Activated CD4-positive, alpha-beta T cell treated with anti-CD3 and anti-CD28 coated beads, Interleukin-2, amount 50 U/mL, for 24 hours (primary cell): ENCODE data around the gene HERPUD1.
"Not testable (repeated sequence)": the region's sequence is repeated elsewhere in the genome, so short reads cannot be mapped to it uniquely, and the experiment has no call there.

Experiments
- DNase-seq, 2 donors: peaks; one replicate each; pipeline ENCODE4 v3.0.0-alpha.2; 2020; ENCODE audit warnings: low read depth in 1 of 2, low spot score in 1 of 2

HERPUD1 gene

GRCh38 chr16:56933828-56934598 lies 2.1 kb downstream of the HERPUD1 start:
- no peak for DNase-seq

- DNase-seq: not testable (repeated sequence)
Observed at GRCh38 chr16:56934599-56935145, 2.7 kb downstream of the HERPUD1 start.

DNA sequence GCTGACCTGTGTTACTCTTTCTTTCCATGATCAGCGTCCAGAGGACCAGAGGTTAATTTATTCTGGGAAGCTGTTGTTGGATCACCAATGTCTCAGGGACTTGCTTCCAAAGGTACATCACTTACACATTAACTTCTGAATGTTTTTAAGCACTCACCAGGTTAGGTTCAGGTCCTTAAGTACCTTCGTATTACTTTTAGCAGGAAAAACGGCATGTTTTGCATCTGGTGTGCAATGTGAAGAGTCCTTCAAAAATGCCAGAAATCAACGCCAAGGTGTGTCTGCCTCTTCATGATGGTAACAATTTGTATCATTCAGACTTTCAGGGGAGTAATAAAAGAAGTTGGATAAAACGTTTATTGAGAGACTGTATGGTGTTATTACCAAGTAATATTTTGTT lies 3.3 kb downstream of the HERPUD1 start:
- DNase-seq: no peak

DNA sequence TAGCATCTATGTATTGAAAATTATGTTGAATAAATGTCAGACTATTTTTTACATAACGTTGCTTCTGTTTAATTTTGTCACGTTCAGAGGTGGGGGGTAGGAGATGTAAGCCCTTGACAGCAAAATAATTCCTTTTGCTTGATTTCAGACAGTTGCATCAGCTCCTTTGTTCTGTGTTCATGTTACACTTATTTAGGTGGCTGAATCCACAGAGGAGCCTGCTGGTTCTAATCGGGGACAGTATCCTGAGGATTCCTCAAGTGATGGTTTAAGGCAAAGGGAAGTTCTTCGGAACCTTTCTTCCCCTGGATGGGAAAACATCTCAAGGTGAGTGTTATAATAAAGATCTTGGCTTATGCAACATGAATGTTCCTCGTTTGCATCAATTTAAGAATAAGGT lies 4.5 kb downstream of the HERPUD1 start:
- no peak for DNase-seq

- DNase-seq: no peak
Observed at GRCh38 chr16:56936950-56937349, 5.0 kb downstream of the HERPUD1 start.

- peak in 1 of 2 donors; percentile 52 for DNase-seq
Observed at GRCh38 chr16:56938664-56939513, 6.9 kb downstream of the HERPUD1 start.

- DNase-seq: no peak
Observed at GRCh38 chr16:56939801-56940200, 7.9 kb downstream of the HERPUD1 start.

- DNase-seq: no peak
Observed at GRCh38 chr16:56941092-56941491, 9.2 kb downstream of the HERPUD1 start.

- no peak for DNase-seq
Observed at GRCh38 chr16:56941856-56942331, 10.0 kb downstream of the HERPUD1 start.

DNA sequence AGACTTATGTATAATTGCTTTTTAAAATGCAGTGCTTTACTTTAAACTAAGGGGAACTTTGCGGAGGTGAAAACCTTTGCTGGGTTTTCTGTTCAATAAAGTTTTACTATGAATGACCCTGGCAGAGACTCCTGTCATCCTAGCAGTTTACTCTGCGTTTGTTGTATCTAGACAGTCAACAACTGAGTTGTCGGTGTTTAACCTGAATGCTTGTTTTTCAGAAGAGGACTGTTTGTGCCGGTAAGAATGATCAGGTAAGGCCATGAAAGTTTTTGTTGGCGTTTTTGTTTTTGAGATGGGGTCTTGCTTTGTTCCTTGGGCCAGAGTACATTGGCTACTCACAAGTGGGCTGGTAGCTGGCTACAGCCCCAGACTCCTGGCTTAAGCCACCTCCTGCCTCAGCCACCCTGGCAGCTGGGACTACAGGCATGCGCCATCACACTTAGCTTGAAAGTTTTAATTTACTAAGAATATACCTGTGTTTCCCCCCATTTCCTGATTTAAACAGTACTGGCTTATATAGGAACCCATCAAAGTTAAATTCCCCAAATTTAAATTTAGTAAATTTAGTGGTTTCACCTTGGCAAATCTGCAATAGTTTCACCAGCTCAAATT lies 11.9 kb downstream of the HERPUD1 start:
- no peak for DNase-seq

DNA sequence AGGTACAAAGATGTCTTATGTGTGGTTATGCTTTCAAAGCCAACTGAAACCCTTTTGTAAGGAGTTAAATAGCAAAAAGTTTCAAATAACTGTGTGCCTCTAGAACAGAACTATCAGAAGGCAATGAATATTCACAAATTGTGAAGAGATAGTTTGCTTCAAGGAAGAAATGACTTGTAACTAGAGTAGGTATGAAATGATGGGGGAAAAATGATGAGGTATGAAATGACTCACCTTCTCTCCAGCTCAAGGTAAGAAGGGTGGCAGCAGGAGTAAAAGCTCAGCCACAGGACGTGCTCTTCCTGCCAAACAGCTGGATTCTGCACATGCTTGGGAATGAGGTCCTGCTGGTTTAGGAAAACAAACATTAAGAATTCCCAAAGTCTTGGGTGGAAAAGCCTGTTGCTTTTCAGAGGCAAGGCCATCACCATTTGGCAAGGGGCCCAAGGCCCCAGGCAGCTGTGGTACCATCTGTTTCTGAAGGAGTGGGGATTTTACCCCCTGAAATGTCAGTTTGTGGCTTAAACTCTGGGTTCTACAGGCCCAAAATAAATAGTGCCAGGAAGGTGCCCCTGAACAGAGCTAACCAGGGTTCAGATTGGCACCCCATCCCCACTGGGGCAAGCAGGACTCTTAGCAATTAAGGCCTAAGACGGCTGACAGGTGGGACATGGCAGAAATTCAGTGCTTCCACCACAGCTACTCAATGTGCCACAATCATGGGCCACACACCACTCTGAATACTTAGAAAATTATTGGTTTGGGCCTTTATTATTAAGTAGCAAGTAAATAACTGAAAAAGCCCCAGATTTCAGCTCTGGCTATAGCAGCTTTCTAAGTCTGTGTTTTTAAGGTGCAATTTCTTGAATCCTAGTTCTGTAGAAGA lies 13.3 kb downstream of the HERPUD1 start:
- peak in 1 of 2 donors; percentile 28 for DNase-seq

DNA sequence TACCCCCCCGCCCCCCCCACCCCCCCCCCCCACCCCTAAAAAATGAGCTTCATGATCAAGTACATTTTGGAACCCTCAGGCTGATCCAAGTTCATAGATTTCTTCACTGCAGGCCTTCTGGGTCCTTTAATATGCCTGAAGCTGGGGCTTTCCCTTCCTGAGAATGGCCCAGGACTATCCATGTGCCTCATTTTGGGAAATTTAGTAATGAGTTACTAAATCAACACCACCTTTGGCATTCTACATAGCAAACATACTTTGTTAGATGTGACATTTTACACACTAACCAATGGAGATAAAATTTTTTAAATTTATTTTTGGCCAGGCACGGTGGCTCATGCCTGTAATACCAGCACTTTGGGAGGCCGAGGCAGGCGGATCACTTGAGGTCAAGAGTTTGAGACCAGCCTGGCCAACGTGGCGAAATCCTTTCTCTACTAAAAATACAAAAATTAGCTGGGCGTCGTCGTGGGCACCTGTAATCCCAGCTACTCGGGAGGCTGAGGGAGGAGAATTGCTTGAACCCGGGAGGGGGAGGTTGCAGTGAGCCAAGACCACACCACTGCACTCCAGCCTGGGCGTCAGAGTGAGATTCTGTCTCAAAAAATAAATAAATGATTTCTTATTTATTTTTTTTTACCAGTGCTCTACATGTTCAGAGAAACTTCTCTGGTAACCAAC lies 14.0 kb downstream of the HERPUD1 start:
- no peak for DNase-seq

GRCh38 chr16:56946767-56947603 lies 15.0 kb downstream of the HERPUD1 start:
- no peak for DNase-seq

DNA sequence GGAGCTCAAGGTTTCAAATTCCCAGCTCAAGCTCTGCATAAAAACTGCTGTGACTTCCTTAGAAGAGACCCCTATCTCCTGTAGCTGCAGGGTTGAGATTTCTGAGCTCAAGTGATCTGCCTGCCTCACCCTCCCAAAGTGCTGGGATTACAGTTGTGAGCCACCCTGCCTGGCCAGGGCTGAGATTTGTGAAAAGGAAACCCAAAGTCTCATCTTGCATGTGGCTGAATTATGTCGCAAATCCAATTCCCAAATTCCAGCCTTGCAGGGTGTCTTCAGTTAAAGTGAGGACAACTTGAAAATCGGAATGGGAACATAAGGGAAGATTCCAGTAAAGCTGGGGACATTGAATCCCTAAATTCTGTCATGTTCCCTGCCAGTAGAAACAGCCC lies 15.7 kb downstream of the HERPUD1 start:
- DNase-seq: no peak

DNA sequence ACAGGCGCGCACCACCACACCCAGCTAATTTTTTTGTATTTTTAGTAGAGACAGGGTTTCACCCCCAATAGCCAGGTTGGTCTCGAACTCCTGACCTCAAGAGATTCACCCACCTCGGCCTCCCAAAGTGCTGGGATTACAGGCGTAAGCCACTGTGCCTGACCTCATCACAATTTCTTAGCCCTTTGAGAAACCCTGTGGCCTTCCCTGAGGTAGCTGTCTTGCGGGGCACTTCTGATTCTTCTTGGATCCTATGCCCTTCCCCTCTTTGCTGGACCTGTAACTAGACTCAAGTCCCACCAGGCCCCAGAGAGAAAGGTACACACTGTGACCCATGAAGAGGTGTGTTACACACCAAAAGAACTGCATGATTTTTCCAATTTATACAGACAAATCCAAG lies 16.3 kb downstream of the HERPUD1 start:
- no peak for DNase-seq

DNA sequence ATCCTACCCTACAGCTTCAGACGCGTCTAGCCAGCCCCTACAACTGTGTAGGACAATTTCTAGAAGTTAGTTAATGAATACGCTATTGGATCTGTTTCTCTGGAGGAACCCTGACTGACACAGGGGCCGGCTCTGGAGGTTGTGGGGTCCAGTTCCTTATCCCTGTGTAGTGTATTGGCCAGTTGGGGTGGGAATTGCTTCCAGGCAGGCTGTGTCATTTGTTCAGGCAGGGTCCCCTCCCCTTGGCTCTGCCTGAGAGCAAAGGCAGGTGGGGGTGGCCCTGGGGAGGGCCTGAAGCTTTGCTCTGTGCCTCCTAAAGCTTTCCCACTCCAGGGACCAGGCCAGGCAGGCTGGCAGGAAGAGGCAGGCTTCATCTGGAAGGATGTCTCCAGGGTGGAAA lies 18.1 kb downstream of the HERPUD1 start:
- no peak for DNase-seq

GRCh38 chr16:56950455-56950854 lies 18.5 kb downstream of the HERPUD1 start:
- no peak for DNase-seq

DNA sequence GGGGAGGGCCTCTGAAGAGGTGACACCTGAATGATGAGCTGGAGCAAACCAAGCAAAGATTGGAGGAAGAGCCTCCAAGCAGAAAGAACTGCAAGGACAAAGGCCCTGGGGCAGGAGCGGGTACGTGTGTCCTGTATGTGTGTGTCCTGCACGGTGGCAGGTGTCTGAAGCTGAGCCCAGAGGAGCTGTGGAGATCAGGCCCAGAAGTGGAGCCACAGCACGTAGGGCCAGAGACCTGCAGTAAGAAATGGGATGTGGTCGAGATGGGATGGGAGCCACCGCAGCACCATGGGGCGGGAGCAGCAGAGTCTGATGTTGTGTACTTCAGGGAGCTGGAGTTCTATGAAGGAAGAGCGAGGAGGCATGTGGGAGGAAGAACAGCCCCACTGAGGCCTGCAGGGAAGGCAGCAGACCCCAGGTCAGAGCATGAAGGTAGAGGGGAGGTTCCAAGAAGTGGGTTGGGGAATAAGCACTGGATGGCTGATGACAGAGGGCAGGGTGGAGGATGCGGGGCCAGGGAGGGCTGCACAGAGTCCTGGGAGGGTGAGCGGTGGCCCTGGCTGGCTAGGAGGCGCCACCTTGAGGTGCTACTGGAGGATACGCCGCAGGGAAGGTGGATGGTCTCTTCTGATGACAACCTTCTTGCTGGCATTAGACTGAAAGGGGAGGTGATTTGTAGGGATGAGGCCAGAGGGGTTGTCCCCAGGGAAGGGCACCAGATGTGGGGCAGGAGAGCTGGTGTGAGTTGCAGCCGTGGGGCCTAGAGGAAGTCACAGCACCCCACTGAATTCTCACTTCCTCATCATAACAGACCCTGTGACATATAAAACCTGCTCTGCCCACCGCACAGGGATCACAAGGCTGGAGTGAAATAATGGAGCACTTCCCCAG lies 19.2 kb downstream of the HERPUD1 start:
- peak in 1 of 2 donors; percentile 57 for DNase-seq
